ENCODE measurements around the gene TBC1D22A.

Gene TBC1D22A

DNA sequence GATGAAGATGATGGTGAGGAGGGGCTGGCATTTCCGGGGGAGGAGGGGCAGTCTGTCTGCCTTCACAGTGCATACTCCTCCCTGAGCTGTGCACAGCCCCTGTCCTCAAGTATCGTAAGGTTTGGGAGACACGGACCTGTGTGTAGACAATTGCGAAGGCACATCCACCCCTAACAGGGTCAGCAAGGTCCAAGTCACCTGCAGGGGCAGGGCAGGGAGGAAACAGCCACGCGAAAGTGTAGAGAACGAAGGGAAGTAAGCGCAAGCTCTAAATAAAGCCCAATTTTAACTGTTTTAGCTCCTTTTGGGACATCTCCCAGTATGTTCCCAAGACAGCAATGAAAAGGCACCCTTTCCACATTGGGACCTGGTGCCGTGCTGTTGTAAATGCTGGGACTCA is 448.2 kb downstream of the TBC1D22A start:
- DNase-seq (ENCODE audit: low read depth, low spot score): no peak

DNA sequence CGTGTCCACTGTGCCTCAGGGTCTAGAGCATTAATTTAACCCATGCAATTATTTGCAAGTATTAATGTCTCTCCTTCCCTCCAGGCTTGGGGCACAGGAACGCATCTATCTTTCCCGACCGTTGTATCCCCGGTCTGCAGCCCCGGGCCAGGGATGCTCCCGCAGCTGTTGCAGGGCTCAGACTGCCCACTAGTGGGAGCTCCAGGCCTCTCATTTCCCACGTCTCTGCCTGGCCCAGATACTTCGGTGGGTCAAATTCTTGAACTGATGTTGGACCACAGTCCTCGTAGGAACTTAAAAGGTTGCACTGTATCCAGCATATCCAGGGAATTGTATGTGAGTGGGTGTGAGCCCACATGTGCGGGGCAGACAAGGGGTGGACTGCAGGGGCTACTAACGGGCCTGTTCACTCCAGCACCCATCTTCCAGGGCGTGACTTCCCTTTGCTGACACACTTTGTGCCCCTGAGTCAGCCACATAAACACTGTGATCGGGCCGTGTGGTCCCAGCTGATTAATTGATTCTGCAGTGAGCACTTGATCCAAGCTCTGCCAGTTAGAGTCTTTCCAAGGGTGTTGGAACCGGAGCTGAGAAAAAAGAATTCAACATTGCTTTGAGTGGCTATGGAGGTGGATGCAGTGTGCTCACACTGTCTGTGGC is 451.3 kb downstream of the TBC1D22A start:
- DNase-seq (ENCODE audit: low read depth, low spot score): no peak

DNA sequence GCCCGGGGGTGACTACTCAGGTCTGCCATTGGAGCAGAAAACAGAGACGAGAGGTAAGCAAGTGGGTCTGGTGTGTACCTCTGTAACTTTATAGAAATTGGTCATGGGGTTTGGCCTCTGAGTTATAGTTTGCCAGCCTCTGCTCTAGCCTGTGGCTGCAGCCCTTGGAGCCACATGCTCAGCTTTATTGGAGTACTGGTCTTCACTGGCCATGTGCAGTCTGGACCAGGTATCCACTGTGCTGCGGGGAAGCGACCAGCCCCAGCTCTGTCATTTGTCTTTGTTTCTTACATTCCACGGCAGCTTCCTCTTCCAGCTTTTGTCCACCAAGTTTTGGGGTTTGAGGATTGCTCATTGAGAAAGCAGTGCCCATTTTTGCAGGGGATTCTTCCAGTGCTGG is 453.4 kb downstream of the TBC1D22A start:
- no peak for DNase-seq (ENCODE audit: low read depth, low spot score)

DNA sequence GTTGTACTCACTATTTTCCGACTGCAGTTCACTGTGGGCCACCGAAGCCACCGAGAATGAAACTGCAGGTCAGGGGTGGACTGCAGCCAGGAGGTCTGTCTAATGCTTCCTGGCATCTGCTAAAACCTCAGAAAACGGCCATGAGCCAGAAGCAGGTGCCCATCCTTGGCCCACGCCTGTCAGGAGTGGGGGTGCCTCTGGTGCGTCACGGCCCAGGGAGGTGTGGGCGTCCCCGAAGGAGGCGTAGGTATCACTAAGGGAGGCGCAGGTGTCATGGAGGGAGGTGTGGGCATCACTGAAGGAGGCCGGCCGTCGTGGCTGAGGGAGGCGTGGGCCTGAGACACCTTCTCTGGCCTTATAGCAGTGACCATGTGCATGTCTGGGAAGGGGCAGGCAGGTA is 456.2 kb downstream of the TBC1D22A start:
- DNase-seq (ENCODE audit: low read depth, low spot score): no peak

DNA sequence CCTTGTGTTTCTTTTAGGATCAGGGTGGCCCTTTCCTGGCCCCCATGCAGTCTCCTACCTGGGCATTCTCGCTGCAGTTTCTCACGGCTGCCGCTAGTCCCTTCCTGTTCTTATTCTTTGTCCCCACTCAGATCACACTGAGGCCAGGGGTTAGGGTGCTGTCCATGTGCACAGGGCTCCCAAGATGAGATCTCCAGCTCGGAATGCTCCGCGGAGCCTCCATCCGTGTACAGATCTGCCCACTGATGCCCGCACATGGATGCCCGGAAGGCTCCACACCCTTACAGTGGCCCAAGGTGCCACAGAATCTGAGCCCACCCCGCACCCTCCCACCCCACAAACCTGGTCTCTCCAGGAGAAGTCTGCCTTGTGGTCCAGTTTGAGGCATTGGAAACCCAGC is 457.3 kb downstream of the TBC1D22A start:
- DNase-seq (ENCODE audit: low read depth, low spot score): no peak

DNA sequence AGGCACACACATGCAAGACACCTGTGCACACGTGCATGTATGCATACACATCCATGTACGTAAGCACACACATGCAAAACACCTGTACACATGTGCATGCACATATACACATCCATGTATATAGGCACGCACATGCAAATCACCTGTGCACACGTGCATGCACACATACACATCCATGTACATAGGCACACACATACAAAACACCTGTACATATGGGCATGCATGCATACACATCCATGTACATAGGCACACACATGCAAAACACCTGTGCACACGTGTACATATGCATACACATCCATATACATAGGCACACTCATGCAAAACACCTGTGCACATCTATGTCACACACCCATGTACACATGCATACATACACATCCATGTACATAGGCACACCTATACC is 458.3 kb downstream of the TBC1D22A start:
- DNase-seq (ENCODE audit: low read depth, low spot score): no peak

DNA sequence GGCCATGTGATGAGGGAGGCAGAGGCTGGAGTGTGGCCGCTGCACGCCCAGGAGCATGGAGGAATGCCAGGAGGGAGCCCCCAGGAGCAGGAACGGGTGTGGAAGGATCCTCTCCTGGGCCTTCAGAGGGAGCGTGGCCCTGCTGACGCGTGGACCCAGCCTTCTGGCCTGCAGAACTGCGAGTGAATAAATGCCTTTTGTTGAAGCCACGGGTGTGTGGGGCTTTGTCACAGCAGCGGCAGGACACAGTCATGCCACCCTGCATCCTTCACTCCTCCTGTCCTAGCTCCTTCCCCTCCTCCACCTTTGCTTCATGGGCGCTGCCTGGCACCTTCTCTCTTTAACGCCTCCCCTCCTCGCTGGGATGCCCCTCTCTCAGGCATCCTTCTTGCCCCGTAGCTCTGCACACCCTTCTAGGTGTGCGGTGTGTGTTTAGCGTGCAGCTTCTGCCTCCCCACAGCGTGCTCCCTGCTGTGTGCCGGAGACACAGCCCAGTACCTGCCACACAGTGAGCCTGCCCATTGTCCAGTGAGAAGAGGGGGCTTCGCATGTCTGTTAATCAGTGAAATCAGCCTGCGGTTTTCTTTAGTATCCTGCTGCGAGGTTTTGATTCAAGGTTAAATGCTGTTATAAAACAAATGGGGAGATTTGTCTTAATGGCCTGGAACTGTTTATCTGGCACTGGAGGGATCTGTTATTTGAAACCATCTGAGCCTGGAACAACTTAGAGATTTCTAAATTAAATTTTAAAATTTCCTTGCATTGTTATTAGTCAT is 459.6 kb downstream of the TBC1D22A start:
- DNase-seq (ENCODE audit: low read depth, low spot score): no peak
